D341Med (cell line): ENCODE data around the gene IGSF8.

ENCODE experiments used
- DNase-seq: peaks from one replicate; pipeline ENCODE4 v3.0.0; 2012; ENCODE audit warnings: low spot score

IGSF8 gene, protein sequence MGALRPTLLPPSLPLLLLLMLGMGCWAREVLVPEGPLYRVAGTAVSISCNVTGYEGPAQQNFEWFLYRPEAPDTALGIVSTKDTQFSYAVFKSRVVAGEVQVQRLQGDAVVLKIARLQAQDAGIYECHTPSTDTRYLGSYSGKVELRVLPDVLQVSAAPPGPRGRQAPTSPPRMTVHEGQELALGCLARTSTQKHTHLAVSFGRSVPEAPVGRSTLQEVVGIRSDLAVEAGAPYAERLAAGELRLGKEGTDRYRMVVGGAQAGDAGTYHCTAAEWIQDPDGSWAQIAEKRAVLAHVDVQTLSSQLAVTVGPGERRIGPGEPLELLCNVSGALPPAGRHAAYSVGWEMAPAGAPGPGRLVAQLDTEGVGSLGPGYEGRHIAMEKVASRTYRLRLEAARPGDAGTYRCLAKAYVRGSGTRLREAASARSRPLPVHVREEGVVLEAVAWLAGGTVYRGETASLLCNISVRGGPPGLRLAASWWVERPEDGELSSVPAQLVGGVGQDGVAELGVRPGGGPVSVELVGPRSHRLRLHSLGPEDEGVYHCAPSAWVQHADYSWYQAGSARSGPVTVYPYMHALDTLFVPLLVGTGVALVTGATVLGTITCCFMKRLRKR

DNA sequence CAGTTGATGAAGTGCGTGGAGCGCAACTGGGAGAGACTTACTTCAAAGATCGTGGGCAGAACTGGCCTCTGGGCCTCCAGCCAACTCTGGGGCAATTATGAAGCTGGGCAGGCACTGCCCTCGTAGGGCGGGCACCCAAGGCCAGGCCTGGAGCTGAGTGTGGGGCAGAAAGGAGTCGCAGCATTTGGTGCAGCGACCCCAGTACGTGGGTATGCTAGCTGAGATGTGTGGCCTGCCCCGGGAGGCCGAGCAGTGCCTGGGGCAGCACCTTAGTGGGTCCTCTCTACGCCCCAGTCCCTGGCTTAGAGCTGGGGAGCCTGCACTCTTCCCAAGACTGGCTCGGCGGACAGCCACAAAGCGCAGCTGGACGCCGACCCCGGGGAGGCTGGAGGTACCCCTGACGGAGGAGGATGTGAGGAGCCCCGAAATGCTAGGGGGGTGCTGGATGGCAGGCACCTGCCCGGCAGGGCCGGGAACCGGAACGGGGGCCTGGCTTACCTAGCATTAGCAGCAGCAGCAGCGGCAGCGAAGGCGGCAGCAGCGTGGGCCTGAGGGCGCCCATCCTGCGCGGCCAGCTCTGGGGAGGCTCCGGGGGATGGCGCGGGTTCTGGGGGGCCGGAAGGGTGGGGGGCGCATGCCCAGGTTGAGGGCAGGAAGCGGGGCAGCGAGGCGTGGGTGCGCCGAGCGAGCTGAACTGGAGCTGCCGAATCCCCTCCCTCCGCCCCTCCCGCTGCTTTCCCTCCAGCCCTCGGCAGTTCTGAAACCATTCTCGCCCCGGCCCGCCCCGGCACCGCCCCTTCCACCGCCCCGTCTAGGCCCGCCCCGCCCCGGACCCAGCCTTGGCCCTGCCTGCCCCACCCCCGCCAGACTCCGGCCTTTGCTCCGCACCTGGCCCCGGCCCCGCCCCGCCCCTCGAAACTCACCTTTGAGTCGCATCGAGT is at the start of gene IGSF8:
TSS of gene IGSF8 (minus strand) at position 709 of the 941 bp plus-strand sequence. CDS start at position 562, 147 bp downstream.
- peak; percentile 94 for DNase-seq

DNA sequence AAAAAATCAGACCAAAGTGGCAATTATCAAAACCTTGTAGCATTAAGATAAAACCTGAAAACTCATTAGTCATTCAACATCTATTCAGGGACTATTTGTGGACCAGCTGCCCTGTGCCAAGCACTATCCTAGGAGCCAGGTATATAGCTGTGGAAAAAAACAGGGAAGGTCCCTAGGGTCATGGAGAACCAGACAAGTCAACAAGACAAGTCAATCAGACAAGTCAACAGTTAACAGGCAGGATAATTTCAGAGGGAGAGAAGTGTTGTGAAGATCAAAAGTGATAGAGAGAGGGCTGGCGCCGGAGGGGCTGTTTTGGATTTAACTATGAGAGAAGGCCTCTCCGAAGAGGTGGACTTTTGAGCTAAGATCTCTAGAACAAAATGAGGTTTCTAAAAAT is 49.7 kb upstream of the IGSF8 start:
- no peak for DNase-seq

DNA sequence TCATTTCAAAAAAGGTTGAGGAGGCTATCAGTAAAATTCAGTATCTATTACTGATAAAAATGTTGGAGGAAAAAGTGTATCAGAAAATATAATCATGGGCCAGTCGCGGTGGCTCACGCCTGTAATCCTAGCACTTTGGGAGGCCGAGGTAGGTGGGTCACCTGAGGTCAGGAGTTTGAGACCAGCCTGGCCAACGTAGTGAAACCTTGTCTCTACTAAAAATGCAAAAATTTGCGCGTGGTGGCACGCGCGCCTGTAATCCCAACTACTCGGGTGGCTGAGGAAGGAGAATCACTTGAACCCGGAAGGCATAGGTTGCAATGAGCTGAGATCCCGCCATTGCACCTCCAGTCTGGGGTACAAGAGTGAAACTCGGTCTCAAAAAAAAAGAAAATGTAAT is 47.7 kb upstream of the IGSF8 start:
- no peak for DNase-seq

DNA sequence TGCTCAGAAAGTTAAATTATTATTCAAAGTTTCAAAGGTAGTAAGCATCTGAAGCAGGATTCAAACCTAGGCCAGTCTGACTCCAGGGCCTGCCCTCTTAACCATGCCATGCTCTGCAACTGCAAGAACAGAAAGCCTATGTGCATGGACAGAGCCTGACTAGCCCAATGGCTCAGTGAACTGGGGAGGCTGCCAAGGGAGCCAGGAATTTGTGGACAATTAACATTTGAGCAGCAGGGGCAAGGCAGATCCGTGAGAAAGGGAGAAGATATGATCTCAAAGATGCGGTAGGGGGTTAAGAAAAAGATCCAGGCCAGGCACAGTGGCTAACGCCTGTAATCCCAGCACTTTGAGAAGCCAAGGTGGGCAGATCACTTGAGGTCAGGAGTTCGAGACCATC is 46.5 kb upstream of the IGSF8 start:
- no peak for DNase-seq

DNA sequence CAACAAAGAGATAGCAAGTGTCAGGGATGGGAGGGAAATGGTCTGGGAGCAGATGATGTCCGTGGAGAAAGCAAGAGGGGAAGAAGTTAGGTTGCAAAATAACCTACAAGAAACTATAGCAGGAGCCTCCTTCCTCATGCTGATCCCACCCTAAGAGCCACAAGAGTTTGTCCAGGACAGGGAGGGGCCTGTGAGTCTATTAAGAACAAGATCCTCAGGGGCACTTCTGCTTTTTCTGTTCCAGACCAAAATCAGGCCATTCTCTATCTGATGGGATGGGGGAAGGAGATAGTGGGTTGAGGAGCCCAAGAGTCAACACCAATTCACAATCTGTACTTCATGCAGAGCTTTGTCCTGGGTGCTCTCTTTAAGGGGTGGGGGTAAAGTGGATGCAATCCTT is 45.3 kb upstream of the IGSF8 start:
- no peak for DNase-seq

DNA sequence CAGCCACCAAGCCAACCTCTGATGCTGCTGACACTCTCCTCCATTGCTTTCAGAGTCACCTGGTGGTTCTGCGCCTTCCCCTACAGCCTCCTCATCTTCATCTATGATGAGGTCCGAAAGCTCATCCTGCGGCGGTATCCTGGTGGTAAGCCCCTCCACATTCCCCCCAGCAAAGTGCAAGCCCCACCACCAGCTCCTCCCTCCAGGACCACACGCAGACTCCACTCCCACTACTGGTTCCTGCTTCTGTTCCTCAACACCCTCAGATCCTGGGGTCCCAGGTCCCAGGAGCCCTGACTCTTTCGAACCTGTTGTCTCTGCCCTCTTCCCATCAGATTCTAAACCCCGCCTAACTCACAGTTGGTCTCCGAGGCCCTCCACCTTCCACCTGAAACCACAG is 41.4 kb upstream of the IGSF8 start:
- DNase-seq: no peak

DNA sequence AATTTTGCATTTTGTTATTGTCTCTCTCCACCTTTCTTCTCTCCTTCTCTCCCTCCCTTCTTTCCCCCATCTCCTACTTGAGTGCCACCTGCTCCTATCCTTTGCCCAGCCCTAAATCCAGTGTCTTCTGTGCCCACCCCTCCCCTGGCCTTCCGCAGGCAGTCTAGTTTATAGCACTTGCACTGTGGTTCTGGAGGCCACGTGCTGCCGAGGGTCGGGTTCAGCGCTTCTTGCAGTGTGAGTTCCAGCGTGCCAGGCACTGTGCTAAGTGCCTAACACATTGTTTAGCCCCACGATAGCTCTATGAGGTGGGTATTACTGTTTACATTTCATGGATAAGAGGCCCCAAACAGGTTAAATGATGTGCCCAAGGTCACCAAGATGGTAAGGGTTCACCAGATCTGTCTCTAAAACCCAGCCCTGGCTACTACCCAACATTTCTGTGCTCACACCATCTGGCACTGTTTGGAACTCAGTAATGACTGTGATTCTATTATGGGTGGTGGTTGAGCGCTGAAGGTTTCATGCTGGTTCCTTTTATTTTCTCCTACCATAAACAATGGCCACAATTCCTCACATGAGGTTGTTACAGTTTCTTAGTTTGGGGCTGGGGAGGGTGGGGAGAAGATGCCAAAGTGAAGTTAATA is 38.9 kb upstream of the IGSF8 start:
- no peak for DNase-seq

DNA sequence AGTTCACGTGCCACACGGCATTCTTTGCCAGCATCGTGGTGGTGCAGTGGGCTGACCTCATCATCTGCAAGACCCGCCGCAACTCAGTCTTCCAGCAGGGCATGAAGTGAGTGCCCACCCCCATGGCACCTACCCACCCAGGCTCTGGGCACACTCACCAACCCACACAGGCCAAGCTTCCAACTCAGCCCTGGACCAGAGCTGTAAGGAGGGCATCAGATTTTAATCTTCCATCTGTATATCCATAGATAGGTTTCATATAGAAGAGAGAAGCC is 38.4 kb upstream of the IGSF8 start:
- no peak for DNase-seq

DNA sequence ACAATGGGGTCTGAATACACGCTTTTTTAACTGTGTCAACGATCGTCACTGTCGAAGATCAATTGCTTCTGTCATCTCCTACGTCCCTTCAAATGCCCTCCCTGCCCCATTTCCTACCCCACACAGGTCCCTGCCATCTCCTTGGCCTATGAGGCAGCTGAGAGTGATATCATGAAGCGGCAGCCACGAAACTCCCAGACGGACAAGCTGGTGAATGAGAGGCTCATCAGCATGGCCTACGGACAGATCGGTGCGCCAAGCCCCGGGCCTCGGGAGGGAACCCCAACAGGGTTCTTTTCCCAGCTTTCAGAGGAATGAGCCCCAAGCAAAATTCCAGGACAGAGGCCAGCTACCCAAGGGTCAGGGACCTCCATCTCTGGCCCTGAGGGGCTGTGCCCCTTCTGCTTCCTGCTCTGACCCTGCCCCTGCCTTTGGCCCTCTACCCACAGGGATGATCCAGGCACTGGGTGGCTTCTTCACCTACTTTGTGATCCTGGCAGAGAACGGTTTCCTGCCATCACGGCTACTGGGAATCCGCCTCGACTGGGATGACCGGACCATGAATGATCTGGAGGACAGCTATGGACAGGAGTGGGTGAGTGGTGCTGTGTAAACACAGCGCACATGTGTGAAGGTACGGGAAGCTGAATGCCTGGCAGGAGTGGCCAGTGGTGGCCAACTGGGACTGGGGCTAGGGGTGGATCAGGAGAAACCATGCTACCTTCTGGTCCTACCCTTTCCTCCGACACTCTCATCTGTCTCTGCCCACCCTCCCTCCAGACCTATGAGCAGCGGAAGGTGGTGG is 37.9 kb upstream of the IGSF8 start:
- no peak for DNase-seq

DNA sequence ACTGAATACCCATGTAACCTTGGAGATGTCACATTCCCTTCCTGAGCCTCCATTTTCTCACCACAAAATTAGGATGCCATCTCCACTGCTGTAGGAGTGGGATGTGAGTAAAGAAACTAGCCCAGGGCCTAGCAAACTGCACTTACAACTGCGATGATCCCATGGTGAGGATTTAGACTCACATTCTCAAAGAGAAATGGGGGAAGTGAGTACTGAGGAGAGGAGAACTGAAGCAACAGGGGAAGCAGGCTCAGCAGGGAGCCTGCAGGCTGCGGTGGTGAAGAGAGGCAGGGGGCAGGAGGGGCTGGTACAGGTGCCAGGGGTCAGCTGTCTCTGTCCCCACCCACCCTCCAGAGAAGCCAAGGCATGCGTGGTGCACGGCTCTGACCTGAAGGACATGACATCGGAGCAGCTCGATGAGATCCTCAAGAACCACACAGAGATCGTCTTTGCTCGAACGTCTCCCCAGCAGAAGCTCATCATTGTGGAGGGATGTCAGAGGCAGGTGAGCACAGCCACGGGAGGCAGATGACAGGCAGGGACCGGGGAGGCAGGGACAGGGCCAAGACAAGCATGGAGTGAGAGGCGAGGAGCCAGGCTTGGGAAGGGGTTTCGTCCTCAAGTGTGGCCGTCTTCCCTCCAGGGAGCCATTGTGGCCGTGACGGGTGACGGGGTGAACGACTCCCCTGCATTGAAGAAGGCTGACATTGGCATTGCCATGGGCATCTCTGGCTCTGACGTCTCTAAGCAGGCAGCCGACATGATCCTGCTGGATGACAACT is 36.6 kb upstream of the IGSF8 start:
- DNase-seq: no peak

DNA sequence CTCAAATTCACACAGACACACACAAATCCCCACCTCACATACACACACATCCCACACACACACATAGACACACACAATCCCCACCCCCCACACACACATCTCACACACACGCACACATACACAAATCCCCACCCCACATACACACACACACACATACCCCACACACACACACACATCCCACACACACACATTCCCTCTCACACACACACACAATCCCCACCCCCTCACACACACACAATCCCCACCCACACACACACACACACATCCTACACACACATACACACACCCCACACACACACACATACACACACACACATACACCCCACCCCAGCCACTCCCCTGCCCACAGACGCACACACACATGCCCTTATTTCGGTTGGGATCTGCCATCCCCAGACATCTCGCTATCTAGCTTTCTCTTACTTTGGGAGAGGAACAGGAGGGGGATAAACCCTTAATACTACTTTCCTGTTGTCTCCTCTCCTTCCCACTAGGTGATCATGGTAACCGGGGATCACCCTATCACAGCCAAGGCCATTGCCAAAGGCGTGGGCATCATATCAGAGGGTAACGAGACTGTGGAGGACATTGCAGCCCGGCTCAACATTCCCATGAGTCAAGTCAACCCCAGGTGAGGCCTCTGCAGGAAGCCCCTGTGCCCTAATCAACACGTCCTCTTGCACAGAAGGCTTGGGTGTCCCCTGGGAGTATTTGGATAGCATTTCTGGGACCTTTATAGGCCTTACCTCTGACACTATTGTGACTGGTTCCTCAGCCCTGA is 35.8 kb upstream of the IGSF8 start:
- no peak for DNase-seq

DNA sequence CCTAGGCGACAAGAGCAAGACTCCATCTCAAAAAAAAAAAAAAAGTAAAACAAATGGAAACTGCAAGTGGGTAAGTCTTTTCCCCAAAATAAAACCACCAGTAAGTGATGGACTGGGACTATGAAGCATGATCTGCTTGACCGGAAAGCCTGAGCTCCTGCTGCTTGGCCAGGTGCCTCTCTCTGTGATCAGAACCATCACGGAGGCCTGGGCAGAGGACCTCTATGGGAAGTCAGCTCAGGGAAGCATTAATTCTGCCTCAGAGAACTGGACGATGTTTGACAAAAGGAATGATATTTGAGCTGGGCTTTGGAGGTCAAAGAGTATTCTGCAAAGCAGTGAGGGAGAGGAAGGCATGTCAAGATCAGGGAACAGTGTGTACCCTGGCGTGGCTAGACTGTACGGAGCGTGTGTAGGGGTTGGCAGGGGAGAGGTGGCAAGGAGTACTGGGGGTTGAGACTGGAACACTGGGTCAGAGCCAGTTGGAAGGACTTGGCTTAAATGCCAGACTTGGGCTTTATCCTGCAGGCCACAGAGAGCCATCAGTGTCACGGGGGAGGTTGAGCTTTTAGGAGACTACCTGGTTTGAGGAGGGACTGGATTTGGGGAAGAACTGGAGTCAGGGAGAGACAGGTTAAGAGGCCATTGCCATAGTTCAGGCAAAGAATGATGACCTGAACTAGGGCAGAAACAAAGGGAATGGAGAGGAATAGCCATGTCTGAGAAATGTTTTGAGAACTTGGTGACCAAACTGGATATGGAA is 33.6 kb upstream of the IGSF8 start:
- no peak for DNase-seq

DNA sequence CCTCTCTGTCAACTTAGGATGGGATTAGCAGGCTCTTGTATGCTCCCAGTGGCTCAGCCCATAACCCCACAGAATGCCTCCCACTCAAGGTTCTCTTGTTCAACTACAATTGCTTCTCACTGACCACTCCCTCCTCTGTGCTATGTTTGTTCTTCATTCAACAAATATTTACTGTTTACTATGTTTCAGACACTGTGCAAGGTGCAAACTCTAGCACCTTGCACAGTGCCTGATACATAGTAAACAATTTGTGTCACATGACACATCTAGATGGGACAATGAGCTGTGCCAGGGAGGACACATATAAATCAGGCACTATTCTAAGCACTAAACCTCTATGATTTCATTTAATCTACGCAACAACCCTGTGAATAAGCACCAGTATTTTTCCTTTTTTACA is 32.5 kb upstream of the IGSF8 start:
- DNase-seq: no peak

DNA sequence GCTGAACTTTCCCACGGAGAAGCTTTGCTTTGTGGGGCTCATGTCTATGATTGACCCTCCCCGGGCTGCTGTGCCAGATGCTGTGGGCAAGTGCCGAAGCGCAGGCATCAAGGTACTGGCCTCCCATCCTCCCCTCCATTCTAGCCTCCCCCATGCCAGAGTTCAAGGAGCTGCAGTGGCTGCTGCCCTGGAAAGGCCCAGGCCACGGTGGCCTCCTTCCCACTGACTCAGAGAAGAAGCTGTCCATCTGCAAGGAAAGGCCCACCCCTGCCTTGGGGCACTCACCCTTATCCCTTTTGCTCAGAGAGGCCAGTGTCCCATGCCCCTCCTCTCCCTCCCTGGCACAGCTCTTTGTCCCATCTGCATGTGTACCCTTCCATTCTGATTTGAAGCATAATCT is 32.1 kb upstream of the IGSF8 start:
- DNase-seq: no peak

DNA sequence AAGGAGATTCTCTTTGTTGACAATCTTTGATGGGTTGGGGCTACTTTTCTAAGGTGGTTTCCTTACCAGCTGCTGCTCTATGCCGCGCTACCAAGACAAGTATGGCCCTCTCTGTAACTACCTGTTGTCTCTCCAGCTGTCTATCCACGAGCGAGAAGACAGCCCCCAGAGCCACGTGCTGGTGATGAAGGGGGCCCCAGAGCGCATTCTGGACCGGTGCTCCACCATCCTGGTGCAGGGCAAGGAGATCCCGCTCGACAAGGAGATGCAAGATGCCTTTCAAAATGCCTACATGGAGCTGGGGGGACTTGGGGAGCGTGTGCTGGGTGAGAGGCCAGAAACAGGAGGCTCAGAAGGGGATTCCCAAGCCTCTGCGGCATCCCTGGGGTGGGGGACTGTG is 31.5 kb upstream of the IGSF8 start:
- no peak for DNase-seq

DNA sequence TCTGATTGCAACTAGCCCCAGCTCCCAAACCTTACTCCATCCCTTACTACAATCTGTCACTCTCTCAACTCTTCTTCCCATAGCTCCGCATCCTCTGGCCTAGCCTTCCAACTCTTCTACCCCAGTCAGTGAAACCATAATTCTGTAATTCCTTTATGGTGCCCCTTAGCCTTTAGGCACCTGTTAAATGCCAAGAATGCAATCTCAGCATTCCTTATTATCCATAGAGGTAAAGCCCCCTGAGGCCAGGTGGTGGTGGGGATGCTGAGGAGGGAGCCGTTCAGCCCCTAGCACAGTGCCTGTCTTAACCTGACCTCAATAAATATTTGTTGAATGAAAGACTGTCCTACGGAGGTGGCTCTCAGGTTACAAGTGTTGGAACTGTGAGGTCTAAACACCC is 31.1 kb upstream of the IGSF8 start:
- DNase-seq: no peak

DNA sequence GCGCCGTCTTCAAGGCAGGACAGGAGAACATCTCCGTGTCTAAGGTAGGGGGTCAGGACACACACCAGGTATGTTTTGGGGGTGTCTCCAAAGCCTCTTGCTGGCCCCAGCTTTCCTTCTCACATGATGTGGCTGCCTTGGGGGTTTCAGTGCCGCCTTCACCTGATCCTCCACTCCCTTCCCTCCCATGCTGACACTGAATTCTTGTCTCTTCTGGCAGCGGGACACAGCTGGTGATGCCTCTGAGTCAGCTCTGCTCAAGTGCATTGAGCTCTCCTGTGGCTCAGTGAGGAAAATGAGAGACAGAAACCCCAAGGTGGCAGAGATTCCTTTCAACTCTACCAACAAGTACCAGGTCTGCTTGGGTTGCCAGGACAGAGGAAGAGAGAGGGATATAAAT is 30.6 kb upstream of the IGSF8 start:
- DNase-seq: no peak

DNA sequence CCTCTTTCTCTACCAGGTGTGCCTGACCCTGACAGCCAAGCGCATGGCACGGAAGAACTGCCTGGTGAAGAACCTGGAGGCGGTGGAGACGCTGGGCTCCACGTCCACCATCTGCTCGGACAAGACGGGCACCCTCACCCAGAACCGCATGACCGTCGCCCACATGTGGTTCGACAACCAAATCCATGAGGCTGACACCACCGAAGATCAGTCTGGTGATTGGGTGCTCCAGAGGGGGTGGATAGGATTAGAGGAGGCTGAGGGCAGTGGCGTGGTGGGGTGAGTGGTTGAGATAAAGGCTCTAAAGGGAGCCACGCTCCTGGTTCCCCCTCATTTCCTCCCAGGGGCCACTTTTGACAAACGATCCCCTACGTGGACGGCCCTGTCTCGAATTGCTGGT is 30.2 kb upstream of the IGSF8 start:
- no peak for DNase-seq

DNA sequence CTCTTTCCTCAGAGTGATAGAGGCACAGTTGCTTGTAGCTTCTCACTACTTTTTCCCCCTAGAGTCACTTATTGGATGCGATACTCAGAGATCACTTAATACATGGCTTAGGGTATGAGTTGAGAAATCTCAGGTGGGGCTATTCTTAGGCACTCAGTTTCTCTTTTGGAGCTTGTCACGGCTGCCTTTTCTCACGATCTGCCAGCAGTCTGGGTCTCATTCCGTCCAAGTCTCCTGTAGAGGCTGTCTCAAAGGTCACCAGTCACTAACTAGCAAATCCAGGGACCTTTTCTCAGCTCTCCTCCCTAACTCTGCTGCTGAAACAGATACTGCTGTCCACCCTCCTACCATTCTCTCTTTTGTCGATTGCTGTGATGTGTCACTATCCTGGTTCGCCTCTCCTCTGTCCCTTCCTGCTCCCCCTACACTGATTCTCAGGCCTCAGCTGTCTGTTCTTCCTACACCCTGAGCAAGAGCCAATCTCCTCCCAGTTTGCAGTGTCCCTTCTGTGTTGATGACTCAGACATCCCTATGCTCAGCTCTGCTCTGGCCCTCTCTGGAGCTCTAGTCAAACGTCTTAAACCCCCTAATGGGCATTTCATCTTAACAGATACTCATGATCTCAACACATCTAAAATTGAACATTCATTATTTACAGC is 29.6 kb upstream of the IGSF8 start:
- DNase-seq: no peak
